Measurements from ENCODE around the gene MEI1. TPM values are rescaled to one million over a fixed set of nuclear protein-coding genes. Genes with fewer than 3 reads are reported as not detected.

MEI1 gene
- total RNA-seq, 1 donor from 2014 or later = 0.64 TPM

GRCh38 chr22:41793871-41794270 lies 94.6 kb downstream of the MEI1 start:
- no peak overlapping the region for H3K4me3 Mint-ChIP-seq (ENCODE audit: unreplicated experiment)
- H3K27me3 Mint-ChIP-seq (ENCODE audit: unreplicated experiment) = peaks cover 1% of the 10 kb centered on the region
- no peak for TF ChIP-seq CTCF (IDR thresholded peaks at IDR 0.05; ENCODE audit: partially characterized antibody, unreplicated experiment)
- no peaks in the 10 kb centered on the region for H3K36me3 Mint-ChIP-seq (ENCODE audit: unreplicated experiment)
- H3K27ac Mint-ChIP-seq (ENCODE audit: unreplicated experiment) = no peak overlapping the region
- H3K4me1 Mint-ChIP-seq (ENCODE audit: low read depth, unreplicated experiment) = no peaks in the 10 kb centered on the region
- no peak for DNase-seq
- no peaks in the 10 kb centered on the region for H3K9me3 Mint-ChIP-seq (ENCODE audit: unreplicated experiment)

- TF ChIP-seq CTCF (IDR thresholded peaks at IDR 0.05; ENCODE audit: partially characterized antibody, unreplicated experiment) = no peak
- H3K9me3 Mint-ChIP-seq (ENCODE audit: unreplicated experiment) = peaks cover 1% of the 10 kb centered on the region
- DNase-seq = no peak
- peaks cover 1% of the 10 kb centered on the region for H3K27me3 Mint-ChIP-seq (ENCODE audit: unreplicated experiment)
- H3K4me3 Mint-ChIP-seq (ENCODE audit: unreplicated experiment) = no peak overlapping the region
- H3K4me1 Mint-ChIP-seq (ENCODE audit: low read depth, unreplicated experiment) = peaks cover 8% of the 10 kb centered on the region
- no peak overlapping the region for H3K27ac Mint-ChIP-seq (ENCODE audit: unreplicated experiment)
- no peaks in the 10 kb centered on the region for H3K36me3 Mint-ChIP-seq (ENCODE audit: unreplicated experiment)
Measured at GRCh38 chr22:41798736-41799135, 99.4 kb downstream of the MEI1 start.

- H3K36me3 Mint-ChIP-seq (ENCODE audit: unreplicated experiment) = no peaks in the 10 kb centered on the region
- peak overlapping the region; percentile 76 for H3K27ac Mint-ChIP-seq (ENCODE audit: unreplicated experiment)
- peaks cover 8% of the 10 kb centered on the region for H3K4me1 Mint-ChIP-seq (ENCODE audit: low read depth, unreplicated experiment)
- no peak for TF ChIP-seq CTCF (IDR thresholded peaks at IDR 0.05; ENCODE audit: partially characterized antibody, unreplicated experiment)
- peak overlapping the region; percentile 91 for H3K4me3 Mint-ChIP-seq (ENCODE audit: unreplicated experiment)
- DNase-seq = peak; percentile 23
- H3K27me3 Mint-ChIP-seq (ENCODE audit: unreplicated experiment) = peaks cover 1% of the 10 kb centered on the region
- H3K9me3 Mint-ChIP-seq (ENCODE audit: unreplicated experiment) = peaks cover 1% of the 10 kb centered on the region
Measured at GRCh38 chr22:41799486-41800347, 100.4 kb downstream of the MEI1 start.

- Mint-ChIP-seq H3K9me3 (ENCODE audit: unreplicated experiment) (peaks cover 1% of the 10 kb centered on the region), H3K27ac (ENCODE audit: unreplicated experiment) (peak within 1 kb of the TSS; percentile 85), H3K27me3 (ENCODE audit: unreplicated experiment) (peaks cover 1% of the 10 kb centered on the region), H3K36me3 (ENCODE audit: unreplicated experiment) (no peaks in the 10 kb centered on the region), H3K4me1 (ENCODE audit: low read depth, unreplicated experiment) (peaks cover 8% of the 10 kb centered on the region), H3K4me3 (ENCODE audit: unreplicated experiment) (peak within 1 kb of the TSS; percentile 91)
- peak; percentile 94 for DNase-seq
- TF ChIP-seq CTCF (IDR thresholded peaks at IDR 0.05; ENCODE audit: partially characterized antibody, unreplicated experiment) = no peak
Measured at GRCh38 chr22:41800348-41801146, 101.2 kb downstream of the MEI1 start, which contains the start of gene CCDC134. Gene CCDC134 (plus strand): TSS chr22:41800679. CDS start chr22:41808891, 8,212 bp downstream.

Measured in glutamatergic neuron (in vitro differentiated cells).